ENCODE measurements around the gene F12.

DNA sequence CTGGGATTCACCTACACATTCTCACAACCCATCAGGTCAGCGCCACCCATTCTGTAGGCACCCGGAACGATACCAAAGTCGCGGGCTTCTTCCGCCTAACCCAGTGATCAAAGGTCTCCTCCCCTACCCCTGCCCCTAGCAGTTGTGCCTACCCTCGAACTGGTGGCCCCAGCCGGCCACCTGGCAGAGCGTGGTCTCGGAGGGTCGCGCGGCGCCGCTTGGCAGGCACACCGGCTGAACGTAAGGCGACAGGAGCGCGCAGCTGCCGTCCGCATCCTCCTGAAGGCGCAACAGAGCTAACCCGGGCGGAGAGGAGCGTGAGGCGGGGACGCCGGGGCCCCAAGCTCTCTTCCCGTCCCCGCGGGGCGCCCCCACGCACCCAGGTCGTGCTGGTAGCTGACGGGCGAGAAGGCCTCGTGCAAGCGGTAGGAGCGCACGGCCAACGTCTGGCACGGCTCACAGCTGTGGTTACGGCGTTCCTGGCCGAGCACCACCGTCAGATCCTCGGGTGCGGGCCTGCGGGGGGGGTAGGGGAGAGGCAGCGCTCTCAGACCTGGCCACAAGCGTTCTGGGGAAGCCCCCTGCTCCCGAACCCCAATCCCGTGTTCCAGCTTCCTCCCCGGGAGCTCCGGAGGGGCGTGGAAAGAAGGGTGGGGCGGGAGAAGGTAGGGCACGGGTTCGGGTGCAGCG, 6.1 kb downstream of the F12 start:
- TF ChIP-seq, protein P1, sequence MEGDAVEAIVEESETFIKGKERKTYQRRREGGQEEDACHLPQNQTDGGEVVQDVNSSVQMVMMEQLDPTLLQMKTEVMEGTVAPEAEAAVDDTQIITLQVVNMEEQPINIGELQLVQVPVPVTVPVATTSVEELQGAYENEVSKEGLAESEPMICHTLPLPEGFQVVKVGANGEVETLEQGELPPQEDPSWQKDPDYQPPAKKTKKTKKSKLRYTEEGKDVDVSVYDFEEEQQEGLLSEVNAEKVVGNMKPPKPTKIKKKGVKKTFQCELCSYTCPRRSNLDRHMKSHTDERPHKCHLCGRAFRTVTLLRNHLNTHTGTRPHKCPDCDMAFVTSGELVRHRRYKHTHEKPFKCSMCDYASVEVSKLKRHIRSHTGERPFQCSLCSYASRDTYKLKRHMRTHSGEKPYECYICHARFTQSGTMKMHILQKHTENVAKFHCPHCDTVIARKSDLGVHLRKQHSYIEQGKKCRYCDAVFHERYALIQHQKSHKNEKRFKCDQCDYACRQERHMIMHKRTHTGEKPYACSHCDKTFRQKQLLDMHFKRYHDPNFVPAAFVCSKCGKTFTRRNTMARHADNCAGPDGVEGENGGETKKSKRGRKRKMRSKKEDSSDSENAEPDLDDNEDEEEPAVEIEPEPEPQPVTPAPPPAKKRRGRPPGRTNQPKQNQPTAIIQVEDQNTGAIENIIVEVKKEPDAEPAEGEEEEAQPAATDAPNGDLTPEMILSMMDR (conservative IDR thresholded peaks at IDR 0.05; ENCODE audit: low read length): no peak
- TF ChIP-seq EZH2phosphoT487 (IDR thresholded peaks at IDR 0.05; ENCODE audit: borderline replicate concordance, low read depth, low read length): no peak
